ENCODE measurements around the gene WRAP73. TPM values are rescaled to one million over a fixed set of nuclear protein-coding genes. Genes with fewer than 3 reads are reported as not detected.

The WRAP73 gene
- total RNA-seq, 1 donor from 2014 or later: 30.1 TPM

GRCh38 chr1:3673381-3674099, 23.6 kb upstream of the WRAP73 start:
- Mint-ChIP-seq H3K4me3 (peak overlapping the region; percentile 78), H3K36me3 (ENCODE audit: low read depth) (no peaks in the 10 kb centered on the region), H3K9me3 (no peaks in the 10 kb centered on the region), H3K4me1 (peaks cover 66% of the 10 kb centered on the region), H3K27ac (peak overlapping the region; percentile 59), H3K27me3 (no peaks in the 10 kb centered on the region)
- no peak for TF ChIP-seq CTCF (IDR thresholded peaks at IDR 0.05)
- intact Hi-C loops (cut with micrococcal nuclease): no loop called here
- DNase-seq (no peak), ATAC-seq (ENCODE audit: low read depth) (peak; percentile 32)
- CTCF ChIA-PET: interaction anchor here (1.5 to 1.7 kb wide), 2 partner anchors 25 to 50 kb away, joined by 3 read pairs; no protein-coding TSS in a partner anchor
- POLR2A ChIA-PET: interaction anchor here (0.6 to 1.3 kb wide), 4 partner anchors 9 to 60 kb away, joined by 3 to 12 read pairs (median 3); partner anchors contain the start of gene WRAP73

GRCh38 chr1:3672971-3673361, 23.1 kb upstream of the WRAP73 start:
- Mint-ChIP-seq H3K4me3 (peak overlapping the region; percentile 78), H3K27ac (peak overlapping the region; percentile 59), H3K9me3 (no peaks in the 10 kb centered on the region), H3K27me3 (no peaks in the 10 kb centered on the region), H3K36me3 (ENCODE audit: low read depth) (no peaks in the 10 kb centered on the region), H3K4me1 (peaks cover 66% of the 10 kb centered on the region)
- ATAC-seq (ENCODE audit: low read depth) (no peak), DNase-seq (no peak)
- ChIA-PET CTCF (interaction anchor here (1.5 to 1.7 kb wide), 2 partner anchors 24 to 51 kb away, joined by 3 read pairs; no protein-coding TSS in a partner anchor), POLR2A (interaction anchor here (0.6 to 1.3 kb wide), 2 partner anchors 23 to 61 kb away, joined by 3 read pairs; partner anchors contain the start of gene WRAP73)
- intact Hi-C loops (cut with micrococcal nuclease): loop anchor here (1.0 kb wide), 1 partner anchor 23 kb away; the partner anchor contains the start of gene WRAP73
- TF ChIP-seq CTCF (IDR thresholded peaks at IDR 0.05): no peak

GRCh38 chr1:3672231-3672970, 22.5 kb upstream of the WRAP73 start:
- Mint-ChIP-seq H3K4me1 (peaks cover 66% of the 10 kb centered on the region), H3K9me3 (no peaks in the 10 kb centered on the region), H3K27me3 (no peaks in the 10 kb centered on the region), H3K4me3 (peak overlapping the region; percentile 78), H3K27ac (peak overlapping the region; percentile 59), H3K36me3 (ENCODE audit: low read depth) (no peaks in the 10 kb centered on the region)
- DNase-seq (no peak), ATAC-seq (ENCODE audit: low read depth) (no peak)
- TF ChIP-seq CTCF (IDR thresholded peaks at IDR 0.05): no peak
- ChIA-PET CTCF (interaction anchor here (1.5 to 1.7 kb wide), 2 partner anchors 24 to 52 kb away, joined by 3 read pairs; no protein-coding TSS in a partner anchor), POLR2A (interaction anchor here (1.3 kb wide), 1 partner anchor 23 kb away, joined by 3 read pairs; the partner anchor contains the start of gene WRAP73)
- intact Hi-C loops (cut with micrococcal nuclease): loop anchor here (1.0 kb wide), 1 partner anchor 22 kb away; the partner anchor contains the start of gene WRAP73

- peak overlapping the region; percentile 30 for H3K27ac Mint-ChIP-seq
- H3K4me3 Mint-ChIP-seq: no peak overlapping the region
- TF ChIP-seq CTCF (IDR thresholded peaks at IDR 0.05): no peak
- DNase-seq (no peak), ATAC-seq (ENCODE audit: low read depth) (no peak)
- ChIA-PET CTCF (no interaction called here), POLR2A (interaction anchor here (0.9 kb wide), 1 partner anchor 17 kb away, joined by 3 read pairs; no protein-coding TSS in a partner anchor)
- intact Hi-C loops (cut with micrococcal nuclease): loop anchor here (1.0 kb wide), 1 partner anchor 21 kb away; the partner anchor contains the start of gene WRAP73
- no peaks in the 10 kb centered on the region for H3K27me3 Mint-ChIP-seq
- H3K9me3 Mint-ChIP-seq: no peaks in the 10 kb centered on the region
- peaks cover 66% of the 10 kb centered on the region for H3K4me1 Mint-ChIP-seq
- H3K36me3 Mint-ChIP-seq (ENCODE audit: low read depth): no peaks in the 10 kb centered on the region
These were observed 21.7 kb upstream of the WRAP73 start for GRCh38 chr1:3671371-3672180.

All from activated B cell treated with CpG ODN at 0.5 μM for 24 hours (primary cell).